Neuron (in vitro differentiated cells): ENCODE data around the gene TNFRSF18.

Source experiments
- H2AFZ ChIP-seq: one replicate; pipeline ENCODE4 v1.6.1; 2013; ENCODE audit warnings: low read depth, mild to moderate bottlenecking, inconsistent platforms, low read length, moderate library complexity
- H3K27me3 ChIP-seq: one replicate; pipeline ENCODE4 v1.6.1; 2013; ENCODE audit warnings: low read length; ENCODE audit not compliant: insufficient read depth
- H3K36me3 ChIP-seq: one replicate; pipeline ENCODE4 v1.6.1; 2013; ENCODE audit warnings: low read length; ENCODE audit not compliant: insufficient read depth
- H3K4me1 ChIP-seq: one replicate; pipeline ENCODE4 v1.6.1; 2013; ENCODE audit warnings: low read length; ENCODE audit not compliant: insufficient read depth
- H3K4me3 ChIP-seq: 2 replicates; pipeline ENCODE4 v1.5.1; 2013; ENCODE audit warnings: mild to moderate bottlenecking, low read length, moderate library complexity
- H3K9me3 ChIP-seq: one replicate; pipeline ENCODE4 v1.6.1; 2013; ENCODE audit warnings: low read length

Gene TNFRSF18

DNA sequence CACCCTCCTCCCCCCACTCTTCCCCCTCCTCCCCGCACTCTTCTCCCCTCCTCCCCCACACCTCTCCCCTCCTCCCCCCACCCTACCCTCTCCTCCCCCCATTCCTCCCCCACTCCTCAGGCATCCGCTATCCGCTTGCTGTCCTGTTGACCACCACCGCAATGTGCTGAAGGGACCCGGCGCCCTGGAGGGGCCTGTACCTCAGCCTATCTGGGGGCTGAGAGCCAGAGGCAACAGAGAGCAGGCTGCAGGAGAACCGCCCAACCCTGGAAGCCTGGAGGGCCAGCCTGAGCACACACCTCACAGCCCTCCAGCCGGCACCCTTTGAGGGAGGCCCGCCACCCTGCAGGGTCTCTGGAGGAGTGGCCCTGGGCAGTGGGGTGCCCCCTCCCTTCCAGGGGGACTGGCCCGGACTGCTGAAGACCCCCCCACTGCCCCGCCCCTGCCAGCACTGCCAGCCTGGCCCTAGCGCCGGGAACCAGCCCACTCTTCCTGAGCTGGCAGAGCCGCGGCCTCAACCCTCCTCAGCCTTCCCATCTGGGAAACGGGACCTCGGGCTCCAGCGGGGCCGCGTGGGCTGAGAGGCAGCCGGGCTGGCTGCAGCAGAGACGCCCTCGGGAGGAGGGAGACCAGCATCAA, 38.9 kb upstream of the TNFRSF18 start:
- peaks cover 7% of the 10 kb centered on the region for H3K4me1 ChIP-seq
- no peak overlapping the region for H2AFZ ChIP-seq

GRCh38 chr1:1244192-1244811, 37.9 kb upstream of the TNFRSF18 start:
- peaks cover 16% of the 10 kb centered on the region for H3K4me1 ChIP-seq
- H3K9me3 ChIP-seq: no peaks in the 10 kb centered on the region
- H3K36me3 ChIP-seq: no peaks in the 10 kb centered on the region
- H2AFZ ChIP-seq: no peak overlapping the region
- peaks cover 14% of the 10 kb centered on the region for H3K27me3 ChIP-seq
- H3K4me3 ChIP-seq: no peak overlapping the region

More for the DNA sequence above, 38.9 kb upstream of the TNFRSF18 start:
- Histone ChIP-seq H3K27me3 (peaks cover 14% of the 10 kb centered on the region), H3K4me3 (no peak overlapping the region), H3K36me3 (no peaks in the 10 kb centered on the region), H3K9me3 (no peaks in the 10 kb centered on the region)

- H3K36me3 ChIP-seq: no peaks in the 10 kb centered on the region
- H2AFZ ChIP-seq: no peak overlapping the region
- no peak overlapping the region for H3K4me3 ChIP-seq
- peaks cover 21% of the 10 kb centered on the region for H3K4me1 ChIP-seq
- peaks cover 14% of the 10 kb centered on the region for H3K27me3 ChIP-seq
- H3K9me3 ChIP-seq: no peaks in the 10 kb centered on the region
Measured at GRCh38 chr1:1243807-1244191, 37.4 kb upstream of the TNFRSF18 start.

DNA sequence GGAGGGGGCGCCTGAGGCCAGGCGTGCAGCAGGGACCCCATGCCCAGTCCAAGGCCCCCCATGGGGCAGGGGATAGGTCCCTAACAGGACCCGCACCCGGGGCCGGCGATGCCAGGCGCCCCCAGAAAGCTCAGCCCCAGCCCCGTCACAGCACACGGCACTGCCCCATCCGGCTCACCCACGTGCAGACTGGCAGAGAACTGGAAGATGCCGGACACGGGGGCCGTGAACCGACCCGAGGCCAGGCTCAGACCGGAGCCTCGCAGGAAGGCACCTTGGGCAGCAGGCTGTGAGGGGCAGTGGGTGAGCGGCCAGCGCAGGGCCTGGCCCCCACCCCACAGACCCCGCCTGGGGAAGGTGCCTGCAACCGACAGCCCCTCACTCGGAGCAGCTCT, 36.9 kb upstream of the TNFRSF18 start:
- Histone ChIP-seq H3K4me3 (no peak overlapping the region), H3K9me3 (no peaks in the 10 kb centered on the region), H3K27me3 (peaks cover 14% of the 10 kb centered on the region), H3K4me1 (peaks cover 24% of the 10 kb centered on the region), H2AFZ (no peak overlapping the region), H3K36me3 (no peaks in the 10 kb centered on the region)

DNA sequence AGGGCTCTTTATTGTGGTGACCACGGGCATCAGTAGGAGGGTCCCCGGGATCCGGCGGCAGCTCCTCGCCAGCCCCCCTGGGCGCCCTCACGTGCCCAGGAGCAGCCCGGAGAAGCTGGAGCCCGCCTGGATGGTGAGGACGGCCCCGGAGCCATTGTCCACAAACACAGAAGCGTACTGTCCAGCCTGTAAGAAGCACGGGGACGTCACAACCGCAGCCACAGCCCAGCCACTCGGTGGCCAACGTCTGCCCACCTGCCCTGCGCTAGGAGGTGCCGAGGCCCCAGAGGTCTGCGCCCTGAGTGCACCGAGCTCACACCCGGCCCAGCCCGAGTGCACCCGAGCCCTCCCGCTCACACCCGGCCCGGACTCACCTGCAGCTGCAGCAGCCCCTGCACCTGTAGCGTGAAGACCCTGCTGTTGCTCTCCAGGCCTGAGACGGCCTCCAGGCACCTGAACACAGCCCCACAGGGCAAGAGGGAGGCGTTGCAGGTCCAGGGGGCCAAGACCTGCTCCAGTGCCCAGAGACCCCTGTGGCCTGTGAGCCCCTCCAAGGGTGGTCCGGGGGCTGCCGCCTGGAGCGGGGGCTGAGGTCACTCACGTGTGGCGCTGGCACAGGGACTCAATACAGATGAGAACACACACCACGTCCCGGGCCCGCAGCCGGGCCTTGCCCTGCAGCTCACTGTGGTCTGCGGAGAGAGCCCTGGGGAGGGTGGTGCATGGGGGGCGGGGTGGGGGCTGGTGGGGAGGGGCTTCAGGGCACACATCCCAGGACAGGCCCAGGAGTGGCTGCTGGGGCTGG, 36.3 kb upstream of the TNFRSF18 start:
- Histone ChIP-seq H3K4me3 (no peak overlapping the region), H2AFZ (no peak overlapping the region), H3K27me3 (peaks cover 10% of the 10 kb centered on the region), H3K9me3 (no peaks in the 10 kb centered on the region), H3K4me1 (peaks cover 30% of the 10 kb centered on the region), H3K36me3 (no peaks in the 10 kb centered on the region)

- Histone ChIP-seq H2AFZ (no peak overlapping the region), H3K36me3 (no peaks in the 10 kb centered on the region), H3K4me3 (no peak overlapping the region), H3K4me1 (peaks cover 31% of the 10 kb centered on the region), H3K27me3 (peaks cover 4% of the 10 kb centered on the region), H3K9me3 (no peaks in the 10 kb centered on the region)
Measured at GRCh38 chr1:1241588-1242219, 35.3 kb upstream of the TNFRSF18 start.

DNA sequence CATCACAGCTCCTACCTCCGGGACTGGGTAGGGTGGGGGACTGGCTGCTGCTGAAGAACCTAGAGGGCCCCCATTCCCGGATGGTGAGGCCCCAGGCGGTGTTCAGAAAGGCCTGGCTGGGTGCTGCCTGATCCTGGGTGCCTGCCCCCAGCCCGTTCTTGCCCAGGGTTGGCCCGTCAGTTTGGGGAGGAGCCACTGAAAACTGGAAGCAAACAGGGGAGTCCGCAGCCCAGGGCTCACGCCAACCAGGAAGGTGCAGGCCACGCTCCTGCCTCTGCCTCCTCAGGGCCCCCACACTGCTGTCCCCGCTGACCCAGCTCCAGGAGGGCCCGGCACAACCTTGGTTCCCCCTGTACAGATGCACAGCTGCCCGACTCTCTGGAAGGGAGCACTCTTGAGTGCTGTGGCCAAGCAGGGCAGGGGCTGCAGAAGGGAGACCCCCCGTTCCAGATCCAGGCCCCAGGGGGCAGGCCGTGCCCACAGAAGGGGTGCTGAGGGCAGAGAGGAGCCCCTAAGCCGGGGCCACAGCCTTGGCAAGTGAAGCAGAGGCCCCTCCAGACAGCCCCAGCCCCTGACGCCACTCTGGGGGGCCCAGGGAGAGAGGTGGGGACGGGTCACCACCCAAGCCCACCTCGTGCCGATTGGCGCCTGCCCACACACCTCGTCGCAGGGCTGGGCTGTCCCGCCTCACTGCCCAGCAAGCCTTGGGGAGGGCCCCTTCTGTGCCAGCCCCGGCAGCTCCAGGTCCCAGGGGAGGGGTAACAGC, 34.6 kb upstream of the TNFRSF18 start:
- H3K4me1 ChIP-seq: peaks cover 31% of the 10 kb centered on the region
- no peaks in the 10 kb centered on the region for H3K9me3 ChIP-seq
- peaks cover 3% of the 10 kb centered on the region for H3K27me3 ChIP-seq
- H2AFZ ChIP-seq: no peak overlapping the region
- no peaks in the 10 kb centered on the region for H3K36me3 ChIP-seq
- no peak overlapping the region for H3K4me3 ChIP-seq

- Histone ChIP-seq H2AFZ (no peak overlapping the region), H3K27me3 (no peaks in the 10 kb centered on the region), H3K4me1 (peaks cover 31% of the 10 kb centered on the region), H3K36me3 (no peaks in the 10 kb centered on the region), H3K9me3 (no peaks in the 10 kb centered on the region), H3K4me3 (no peak overlapping the region)
Measured at GRCh38 chr1:1240348-1240732, 33.9 kb upstream of the TNFRSF18 start.

DNA sequence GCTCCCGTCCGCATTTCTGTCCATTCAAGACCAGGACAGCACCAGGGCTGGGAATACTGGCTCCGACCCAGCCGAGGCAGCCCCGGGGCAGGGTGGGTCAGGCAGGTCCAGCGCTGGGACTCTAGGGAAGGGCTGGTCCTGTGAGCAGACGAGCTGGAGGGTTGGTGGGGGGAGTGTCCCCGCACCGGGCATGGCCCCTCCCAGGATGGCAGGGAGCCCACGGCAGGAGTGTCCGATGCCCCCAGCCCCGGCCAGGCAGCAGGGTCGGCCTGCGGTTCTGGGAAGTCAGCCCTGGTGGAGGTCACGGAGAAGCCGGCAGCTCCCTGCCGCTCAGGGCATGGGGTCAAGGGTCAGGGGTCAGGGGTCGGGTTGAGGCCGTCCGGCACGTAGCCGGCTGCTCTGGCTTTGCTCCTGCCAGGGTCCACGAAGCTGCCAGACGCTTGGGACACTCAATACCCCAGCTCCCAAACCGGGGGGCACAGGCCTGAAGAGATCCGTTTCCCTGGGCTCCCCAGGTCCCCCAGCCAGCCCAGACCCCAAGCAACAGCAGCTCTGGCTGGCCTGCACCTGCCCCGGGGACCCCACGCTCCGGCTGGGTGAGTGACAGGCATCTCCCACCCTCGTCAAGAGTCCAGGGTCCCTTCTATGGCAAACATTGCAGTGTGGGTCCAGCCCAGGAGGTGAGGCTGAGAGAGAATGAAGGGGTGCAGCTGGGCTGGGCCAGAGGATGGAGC, 33.4 kb upstream of the TNFRSF18 start:
- peaks cover 31% of the 10 kb centered on the region for H3K4me1 ChIP-seq
- H3K36me3 ChIP-seq: no peaks in the 10 kb centered on the region
- no peak overlapping the region for H2AFZ ChIP-seq

DNA sequence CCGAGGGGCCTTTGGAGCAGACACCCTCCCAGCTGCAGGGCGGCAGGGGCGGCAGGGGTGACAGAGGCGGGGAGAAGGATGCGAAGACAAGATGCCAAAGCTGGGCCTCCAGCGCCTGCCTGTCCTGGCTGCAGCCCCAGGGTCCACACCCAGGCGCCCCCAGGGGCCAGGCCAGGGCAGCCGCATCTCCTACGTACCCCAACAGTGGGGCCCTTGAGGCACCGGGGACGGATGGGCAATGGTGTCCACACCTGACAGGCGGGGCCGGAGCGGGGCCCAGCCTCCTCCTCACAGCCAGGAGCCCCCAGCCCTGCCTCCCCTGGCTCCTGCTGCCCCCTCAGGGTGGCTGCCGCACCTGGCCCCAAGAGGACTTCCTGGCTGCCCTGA, 32.8 kb upstream of the TNFRSF18 start:
- H3K36me3 ChIP-seq: peaks cover 1% of the 10 kb centered on the region
- H3K4me3 ChIP-seq: no peak overlapping the region
- no peak overlapping the region for H2AFZ ChIP-seq
- H3K27me3 ChIP-seq: no peaks in the 10 kb centered on the region
- H3K4me1 ChIP-seq: peaks cover 31% of the 10 kb centered on the region
- no peaks in the 10 kb centered on the region for H3K9me3 ChIP-seq

More for the DNA sequence above, 33.4 kb upstream of the TNFRSF18 start:
- no peaks in the 10 kb centered on the region for H3K27me3 ChIP-seq
- no peaks in the 10 kb centered on the region for H3K9me3 ChIP-seq
- no peak overlapping the region for H3K4me3 ChIP-seq

- H2AFZ ChIP-seq: no peak overlapping the region
- H3K9me3 ChIP-seq: no peaks in the 10 kb centered on the region
- peaks cover 2% of the 10 kb centered on the region for H3K36me3 ChIP-seq
- H3K4me3 ChIP-seq: no peak overlapping the region
- H3K27me3 ChIP-seq: no peaks in the 10 kb centered on the region
- H3K4me1 ChIP-seq: peaks cover 31% of the 10 kb centered on the region
Measured at GRCh38 chr1:1238702-1239178, 32.3 kb upstream of the TNFRSF18 start.
